ENCODE data around the gene PRKAR2B.

The PRKAR2B gene

DNA sequence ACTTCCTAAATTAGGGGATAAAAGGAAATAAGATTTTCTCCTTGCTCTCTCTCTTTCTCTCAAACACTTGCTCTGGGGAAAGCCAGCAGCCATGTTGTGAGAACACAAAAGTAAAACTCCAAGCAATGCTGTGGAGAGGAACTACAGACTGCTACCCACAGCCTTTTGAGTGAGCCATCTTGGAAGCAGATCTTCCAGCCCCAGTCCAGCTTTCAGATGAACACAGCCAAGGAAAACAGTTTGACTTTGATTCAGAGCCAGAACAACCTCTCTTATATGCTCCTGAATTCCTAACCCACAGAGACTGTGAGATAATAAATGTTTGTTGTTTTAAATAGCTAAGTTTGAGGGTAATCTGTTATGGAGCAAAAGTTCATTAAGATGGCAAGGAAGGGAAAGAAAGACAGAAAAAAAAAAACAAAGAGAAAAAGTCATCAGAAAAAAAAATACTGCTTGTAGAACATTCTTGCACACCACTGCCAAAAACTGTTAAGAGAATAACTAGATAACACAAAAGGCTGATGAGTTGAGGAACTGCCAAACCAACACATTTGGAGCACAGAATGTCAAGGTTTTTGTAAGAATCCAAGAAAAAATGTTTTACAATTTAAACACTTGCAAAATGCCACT lies 20.9 kb upstream of the PRKAR2B start:
- H3K9ac ChIP-seq (ENCODE audit: low read length), result no peak overlapping the region
- no peak overlapping the region for H3K23ac ChIP-seq (ENCODE audit: low read length)

DNA sequence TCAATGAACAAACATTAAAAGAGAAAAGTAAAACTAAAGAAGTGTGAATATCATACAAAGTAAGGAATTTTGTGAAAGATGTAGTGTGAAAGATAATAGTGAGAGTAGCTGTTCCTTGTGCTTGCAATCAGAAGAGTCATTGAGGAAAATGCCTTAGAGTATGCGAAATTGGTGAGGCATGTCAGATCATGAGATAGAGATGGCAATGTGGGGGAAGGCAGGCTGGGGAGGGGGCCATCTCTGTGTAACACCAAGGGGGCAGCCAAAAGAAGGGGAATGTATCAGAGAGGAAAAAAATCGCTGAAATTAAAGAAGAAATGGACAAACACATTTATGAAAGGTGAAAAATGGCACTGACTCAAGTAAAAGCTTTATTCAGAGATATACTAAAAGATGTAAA lies 19.6 kb upstream of the PRKAR2B start:
- Histone ChIP-seq H3K79me2 (ENCODE audit: control insufficient read depth, insufficient read depth, low read length, poor library complexity) (no peaks in the 10 kb centered on the region), H3K79me1 (ENCODE audit: low read length) (no peaks in the 10 kb centered on the region), H3K9ac (ENCODE audit: low read length) (no peak overlapping the region), H3K36me3 (ENCODE audit: control insufficient read depth in 1 of 2, insufficient read depth in 2 of 2, low read length in 2 of 2) (no peaks in the 10 kb centered on the region), H2BK12ac (ENCODE audit: low read length) (no peak overlapping the region), H3K4ac (ENCODE audit: low read depth, low read length) (no peak overlapping the region), H3K18ac (ENCODE audit: low read length) (no peak overlapping the region), H2AK5ac (ENCODE audit: low read length) (no peak overlapping the region), H3K23ac (ENCODE audit: low read length) (no peak overlapping the region), H4K91ac (ENCODE audit: low read depth, low read length) (no peak overlapping the region), H3K27ac (ENCODE audit: low read depth, low read length) (no peak overlapping the region), H3K14ac (ENCODE audit: low read length) (no peak overlapping the region), H4K12ac (ENCODE audit: low read depth, low read length) (no peak overlapping the region), H3K4me2 (ENCODE audit: low read length) (no peak overlapping the region), H4K8ac (ENCODE audit: low read depth, low read length) (no peak overlapping the region), H2BK5ac (ENCODE audit: low read depth, low read length, poor library complexity) (no peak overlapping the region), H2AFZ (ENCODE audit: insufficient read depth, low read length, poor library complexity) (no peak overlapping the region), H3K4me3 (ENCODE audit: low read depth, low read length) (no peak overlapping the region), H3K27me3 (ENCODE audit: insufficient read depth, low read length) (no peaks in the 10 kb centered on the region), H3K4me1 (ENCODE audit: control insufficient read depth in 1 of 2, insufficient read depth in 2 of 2, low read length in 2 of 2) (peaks cover 0 to 5% of the 10 kb centered on the region in 2 experiments), H2BK120ac (ENCODE audit: insufficient read depth, low read length, poor library complexity) (no peak overlapping the region), H3K9me3 (ENCODE audit: insufficient read depth, low read depth, low read length) (no peaks in the 10 kb centered on the region)
- no CpG with 5 or more reads among the region's 2 CpGs for WGBS (ENCODE audit: extremely low coverage, insufficient coverage, insufficient read length)
- DNase-seq, result no peak

More for the DNA sequence above, 20.9 kb upstream of the PRKAR2B start:
- Histone ChIP-seq H3K27me3 (ENCODE audit: insufficient read depth, low read length) (no peaks in the 10 kb centered on the region), H3K79me2 (ENCODE audit: control insufficient read depth, insufficient read depth, low read length, poor library complexity) (no peaks in the 10 kb centered on the region), H3K4me3 (ENCODE audit: low read depth, low read length) (no peak overlapping the region), H3K14ac (ENCODE audit: low read length) (no peak overlapping the region), H4K12ac (ENCODE audit: low read depth, low read length) (no peak overlapping the region), H3K27ac (ENCODE audit: low read depth, low read length) (no peak overlapping the region), H3K9me3 (ENCODE audit: insufficient read depth, low read depth, low read length) (no peaks in the 10 kb centered on the region), H3K4me2 (ENCODE audit: low read length) (no peak overlapping the region), H3K79me1 (ENCODE audit: low read length) (no peaks in the 10 kb centered on the region), H2BK5ac (ENCODE audit: low read depth, low read length, poor library complexity) (no peak overlapping the region), H3K36me3 (ENCODE audit: control insufficient read depth in 1 of 2, insufficient read depth in 2 of 2, low read length in 2 of 2) (no peaks in the 10 kb centered on the region), H2AK5ac (ENCODE audit: low read length) (no peak overlapping the region), H2AFZ (ENCODE audit: insufficient read depth, low read length, poor library complexity) (no peak overlapping the region), H2BK120ac (ENCODE audit: insufficient read depth, low read length, poor library complexity) (no peak overlapping the region), H2BK12ac (ENCODE audit: low read length) (no peak overlapping the region), H4K8ac (ENCODE audit: low read depth, low read length) (no peak overlapping the region), H3K4me1 (ENCODE audit: control insufficient read depth in 1 of 2, insufficient read depth in 2 of 2, low read length in 2 of 2) (peaks cover 0 to 5% of the 10 kb centered on the region in 2 experiments), H3K18ac (ENCODE audit: low read length) (no peak overlapping the region), H4K91ac (ENCODE audit: low read depth, low read length) (no peak overlapping the region), H3K4ac (ENCODE audit: low read depth, low read length) (no peak overlapping the region)
- no peak for DNase-seq

DNA sequence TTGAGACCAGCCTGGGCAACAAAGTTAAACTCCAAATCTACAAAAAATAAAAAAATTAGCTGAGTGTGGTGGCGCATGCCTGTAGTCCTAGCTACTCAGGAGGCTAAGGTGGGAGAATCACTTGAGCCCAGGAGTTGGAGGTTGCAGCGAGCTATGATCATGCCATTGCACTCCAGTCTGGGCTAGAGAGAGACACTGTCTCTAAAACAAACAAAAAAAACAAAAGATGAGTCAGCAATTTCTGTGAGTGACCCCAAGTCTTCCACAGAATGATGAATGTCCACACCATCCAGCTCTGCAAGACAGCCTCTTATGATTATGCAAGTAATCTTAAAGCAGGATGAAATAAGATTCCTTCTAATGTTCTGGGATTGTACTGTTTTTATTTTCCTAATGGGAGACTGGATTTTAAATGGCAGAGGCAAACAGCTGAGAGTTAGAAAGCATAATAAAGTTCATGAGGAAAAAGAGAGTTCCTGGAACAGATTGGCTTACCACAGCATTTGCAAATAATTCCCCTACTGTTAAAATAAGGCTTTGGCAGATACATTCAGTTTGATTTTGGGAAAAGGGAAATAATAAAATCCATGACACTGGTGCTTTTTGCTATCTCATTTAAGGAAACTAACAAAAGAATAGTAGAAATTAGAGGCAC lies 18.9 kb upstream of the PRKAR2B start:
- Histone ChIP-seq H3K79me1 (ENCODE audit: low read length) (no peaks in the 10 kb centered on the region), H3K4me1 (ENCODE audit: control insufficient read depth in 1 of 2, insufficient read depth in 2 of 2, low read length in 2 of 2) (peaks cover 0 to 5% of the 10 kb centered on the region in 2 experiments), H3K36me3 (ENCODE audit: control insufficient read depth in 1 of 2, insufficient read depth in 2 of 2, low read length in 2 of 2) (no peaks in the 10 kb centered on the region), H3K27me3 (ENCODE audit: insufficient read depth, low read length) (no peaks in the 10 kb centered on the region), H3K79me2 (ENCODE audit: control insufficient read depth, insufficient read depth, low read length, poor library complexity) (no peaks in the 10 kb centered on the region), H2AFZ (ENCODE audit: insufficient read depth, low read length, poor library complexity) (no peak overlapping the region), H2AK5ac (ENCODE audit: low read length) (no peak overlapping the region), H3K4me3 (ENCODE audit: low read depth, low read length) (no peak overlapping the region), H3K23ac (ENCODE audit: low read length) (no peak overlapping the region), H3K4ac (ENCODE audit: low read depth, low read length) (no peak overlapping the region), H2BK5ac (ENCODE audit: low read depth, low read length, poor library complexity) (no peak overlapping the region), H4K12ac (ENCODE audit: low read depth, low read length) (no peak overlapping the region), H4K8ac (ENCODE audit: low read depth, low read length) (no peak overlapping the region), H4K91ac (ENCODE audit: low read depth, low read length) (no peak overlapping the region), H3K9ac (ENCODE audit: low read length) (no peak overlapping the region), H3K18ac (ENCODE audit: low read length) (no peak overlapping the region), H3K4me2 (ENCODE audit: low read length) (no peak overlapping the region), H2BK120ac (ENCODE audit: insufficient read depth, low read length, poor library complexity) (no peak overlapping the region), H3K9me3 (ENCODE audit: insufficient read depth, low read depth, low read length) (no peaks in the 10 kb centered on the region), H3K14ac (ENCODE audit: low read length) (no peak overlapping the region), H3K27ac (ENCODE audit: low read depth, low read length) (no peak overlapping the region), H2BK12ac (ENCODE audit: low read length) (no peak overlapping the region)
- no CpG with 5 or more reads among the region's 2 CpGs for WGBS (ENCODE audit: extremely low coverage, insufficient coverage, insufficient read length)
- DNase-seq, result no peak

GRCh38 chr7:107026166-107026565 lies 18.3 kb upstream of the PRKAR2B start:
- Histone ChIP-seq H3K9ac (ENCODE audit: low read length) (no peak overlapping the region), H3K14ac (ENCODE audit: low read length) (no peak overlapping the region), H2BK12ac (ENCODE audit: low read length) (no peak overlapping the region), H3K9me3 (ENCODE audit: insufficient read depth, low read depth, low read length) (no peaks in the 10 kb centered on the region), H3K27ac (ENCODE audit: low read depth, low read length) (no peak overlapping the region), H2AK5ac (ENCODE audit: low read length) (no peak overlapping the region), H3K4me2 (ENCODE audit: low read length) (no peak overlapping the region), H3K4me1 (ENCODE audit: control insufficient read depth in 1 of 2, insufficient read depth in 2 of 2, low read length in 2 of 2) (peaks cover 0 to 5% of the 10 kb centered on the region in 2 experiments), H3K23ac (ENCODE audit: low read length) (no peak overlapping the region), H3K36me3 (ENCODE audit: control insufficient read depth in 1 of 2, insufficient read depth in 2 of 2, low read length in 2 of 2) (no peaks in the 10 kb centered on the region), H2AFZ (ENCODE audit: insufficient read depth, low read length, poor library complexity) (no peak overlapping the region), H2BK5ac (ENCODE audit: low read depth, low read length, poor library complexity) (no peak overlapping the region), H2BK120ac (ENCODE audit: insufficient read depth, low read length, poor library complexity) (no peak overlapping the region), H4K8ac (ENCODE audit: low read depth, low read length) (no peak overlapping the region), H3K79me1 (ENCODE audit: low read length) (no peaks in the 10 kb centered on the region), H4K91ac (ENCODE audit: low read depth, low read length) (no peak overlapping the region), H3K18ac (ENCODE audit: low read length) (no peak overlapping the region), H4K12ac (ENCODE audit: low read depth, low read length) (no peak overlapping the region), H3K4me3 (ENCODE audit: low read depth, low read length) (no peak overlapping the region), H3K4ac (ENCODE audit: low read depth, low read length) (no peak overlapping the region), H3K27me3 (ENCODE audit: insufficient read depth, low read length) (no peaks in the 10 kb centered on the region), H3K79me2 (ENCODE audit: control insufficient read depth, insufficient read depth, low read length, poor library complexity) (no peaks in the 10 kb centered on the region)
- WGBS (ENCODE audit: extremely low coverage, insufficient coverage, insufficient read length), result no CpG with 5 or more reads among the region's 5 CpGs
- DNase-seq, result peak in 1 of 2 donors; percentile 28
